ENCODE measurements around the gene TMEM147. TPM values are rescaled to one million over a fixed set of nuclear protein-coding genes. Genes with fewer than 3 reads are reported as not detected.

TMEM147 gene
- total RNA-seq, 6 donors from 2014 or later = 25.1 to 94.2 (median 71.2) TPM

DNA sequence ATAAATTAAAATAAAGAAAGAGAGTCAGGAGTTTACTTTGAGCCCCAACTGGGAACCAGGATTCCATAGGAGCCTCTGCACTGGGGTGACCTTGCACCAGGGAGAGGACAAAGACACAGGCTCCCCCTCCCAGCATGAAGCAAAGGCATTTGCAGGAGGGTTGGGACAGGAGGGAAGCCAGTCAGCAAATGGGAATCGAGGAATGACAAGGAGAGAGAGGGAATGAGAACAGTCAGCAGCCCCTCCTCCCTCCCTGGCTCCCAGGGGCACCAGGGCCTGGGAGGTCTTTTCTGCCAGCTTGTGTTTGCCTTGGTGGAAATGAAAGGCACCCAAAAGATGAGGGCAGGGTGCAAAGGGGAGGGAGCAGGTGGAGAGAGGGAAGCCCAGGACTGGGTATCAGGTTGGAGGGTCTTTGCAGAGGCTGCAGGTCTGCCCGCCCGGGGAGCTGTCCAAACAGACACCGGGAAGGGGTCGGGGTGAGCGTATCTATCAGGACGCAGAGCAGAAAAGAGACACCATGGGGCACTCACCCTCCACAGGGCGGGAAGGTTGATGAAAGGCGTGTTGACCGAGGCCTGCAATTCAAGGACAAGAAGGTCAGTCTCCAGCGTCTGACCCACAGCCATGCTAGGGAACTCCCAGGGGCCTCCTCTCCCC lies 21.1 kb upstream of the TMEM147 start:
- Histone ChIP-seq H3K4me1 (no peaks in the 10 kb centered on the region), H3K27me3 (peaks cover 0 to 4% (median 0%) of the 10 kb centered on the region in 4 donors), H3K9me3 (no peaks in the 10 kb centered on the region), H3K4me3 (no peak overlapping the region), H3K36me3 (no peaks in the 10 kb centered on the region), H3K27ac (no peak overlapping the region)
- ATAC-seq (ENCODE audit: low FRiP score in 2 of 2) (no peak), DNase-seq (no peak)
- 40 to 48% methylated on average over 11 of the region's 11 CpGs for WGBS, 2 donors
- TF ChIP-seq POLR2A (IDR thresholded peaks at IDR 0.05) (no peak), EP300 (IDR thresholded peaks at IDR 0.05) (no peak), POLR2AphosphoS5 (IDR thresholded peaks at IDR 0.05) (no peak)
- TF ChIP-seq, protein P1, sequence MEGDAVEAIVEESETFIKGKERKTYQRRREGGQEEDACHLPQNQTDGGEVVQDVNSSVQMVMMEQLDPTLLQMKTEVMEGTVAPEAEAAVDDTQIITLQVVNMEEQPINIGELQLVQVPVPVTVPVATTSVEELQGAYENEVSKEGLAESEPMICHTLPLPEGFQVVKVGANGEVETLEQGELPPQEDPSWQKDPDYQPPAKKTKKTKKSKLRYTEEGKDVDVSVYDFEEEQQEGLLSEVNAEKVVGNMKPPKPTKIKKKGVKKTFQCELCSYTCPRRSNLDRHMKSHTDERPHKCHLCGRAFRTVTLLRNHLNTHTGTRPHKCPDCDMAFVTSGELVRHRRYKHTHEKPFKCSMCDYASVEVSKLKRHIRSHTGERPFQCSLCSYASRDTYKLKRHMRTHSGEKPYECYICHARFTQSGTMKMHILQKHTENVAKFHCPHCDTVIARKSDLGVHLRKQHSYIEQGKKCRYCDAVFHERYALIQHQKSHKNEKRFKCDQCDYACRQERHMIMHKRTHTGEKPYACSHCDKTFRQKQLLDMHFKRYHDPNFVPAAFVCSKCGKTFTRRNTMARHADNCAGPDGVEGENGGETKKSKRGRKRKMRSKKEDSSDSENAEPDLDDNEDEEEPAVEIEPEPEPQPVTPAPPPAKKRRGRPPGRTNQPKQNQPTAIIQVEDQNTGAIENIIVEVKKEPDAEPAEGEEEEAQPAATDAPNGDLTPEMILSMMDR (IDR thresholded peaks at IDR 0.05) = no peak

DNA sequence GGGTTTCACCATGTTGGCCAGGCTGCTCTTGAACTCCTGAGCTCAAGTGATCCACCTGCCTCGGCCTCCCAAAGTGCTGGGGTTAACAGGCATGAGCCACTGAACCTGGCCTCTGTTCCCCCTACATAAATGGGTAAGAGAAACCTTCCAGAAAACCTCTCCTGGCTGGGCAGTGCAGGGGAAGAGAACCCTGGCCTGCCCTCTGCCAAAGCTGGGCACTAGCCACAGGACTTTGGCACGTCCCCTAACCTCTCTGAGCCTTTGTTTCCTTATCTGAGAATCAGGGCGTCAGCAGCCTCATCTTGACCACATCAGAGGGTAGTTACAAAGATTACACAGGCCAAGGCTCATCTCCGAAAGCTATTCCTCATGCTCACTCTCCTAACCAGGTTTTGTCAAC lies 19.6 kb upstream of the TMEM147 start:
- Histone ChIP-seq H3K36me3 (no peaks in the 10 kb centered on the region), H3K4me3 (no peak overlapping the region), H3K27me3 (peaks cover 0 to 4% (median 0%) of the 10 kb centered on the region in 4 donors), H3K27ac (no peak overlapping the region), H3K4me1 (no peaks in the 10 kb centered on the region), H3K9me3 (no peaks in the 10 kb centered on the region)
- ATAC-seq (ENCODE audit: low FRiP score in 2 of 2) (no peak), DNase-seq (no peak)
- TF ChIP-seq POLR2A (IDR thresholded peaks at IDR 0.05) (no peak), EP300 (IDR thresholded peaks at IDR 0.05) (no peak), POLR2AphosphoS5 (IDR thresholded peaks at IDR 0.05) (no peak)
- TF ChIP-seq, protein P1 (IDR thresholded peaks at IDR 0.05) = no peak
- WGBS, 2 donors = 78 to 89% methylated on average over 2 to 4 of the region's 4 CpGs

DNA sequence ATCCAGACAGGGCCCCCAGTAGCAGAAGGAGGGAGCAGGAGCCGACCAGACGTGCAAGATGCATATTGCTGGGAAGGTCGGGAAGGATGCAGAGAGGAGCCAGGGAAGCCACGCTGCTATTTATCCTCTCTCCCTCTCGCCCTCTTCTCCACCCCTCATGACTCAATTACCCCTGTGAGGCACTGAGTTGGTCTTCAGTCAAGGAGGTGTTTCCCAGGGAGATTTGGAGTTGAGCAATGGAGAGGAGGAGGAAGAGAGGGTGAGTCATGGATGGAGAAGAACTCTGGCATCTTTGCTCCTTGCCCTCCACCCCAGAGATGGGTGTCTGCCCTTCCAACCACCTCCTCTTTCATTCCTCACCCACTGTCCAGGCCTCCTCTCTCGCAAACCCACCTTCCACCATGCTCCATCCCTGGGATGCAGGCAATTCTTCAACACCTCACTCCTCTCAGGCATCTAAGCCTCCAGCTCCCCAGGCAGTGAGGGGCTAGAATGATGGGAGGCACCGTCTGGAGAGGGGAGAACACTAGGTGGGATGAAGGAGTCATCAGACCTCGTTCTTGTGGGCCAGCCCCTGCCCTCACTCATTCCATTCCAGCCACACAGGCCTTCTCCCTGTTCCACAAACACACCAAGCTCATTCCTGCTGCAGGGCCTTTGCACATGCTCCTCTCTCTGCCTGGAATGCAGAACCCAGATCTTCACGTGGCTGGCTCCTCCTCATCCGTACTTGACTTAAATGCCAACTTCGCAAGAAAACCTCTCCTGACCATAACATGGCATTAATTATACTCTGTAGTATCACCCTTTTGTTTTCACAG lies 17.0 kb upstream of the TMEM147 start, which contains the start of gene SBSN:
Gene SBSN, minus strand, starts transcription at position 94 of the 821 bp plus-strand sequence. Its CDS starts 30 bp downstream, at position 64.
- H3K27me3 ChIP-seq = peaks cover 0 to 4% (median 4%) of the 10 kb centered on the region in 4 donors
- no peak within 1 kb of the TSS for H3K4me3 ChIP-seq
- DNase-seq (no peak), ATAC-seq (ENCODE audit: low FRiP score in 2 of 2) (no peak)
- peaks cover 2 to 4% (median 3%) of the 10 kb centered on the region in 4 donors for H3K4me1 ChIP-seq
- H3K27ac ChIP-seq = no peak within 1 kb of the TSS
- no peaks in the 10 kb centered on the region for H3K36me3 ChIP-seq
- TF ChIP-seq POLR2AphosphoS5 (IDR thresholded peaks at IDR 0.05) (no peak), EP300 (IDR thresholded peaks at IDR 0.05) (no peak), POLR2A (IDR thresholded peaks at IDR 0.05) (no peak)
- TF ChIP-seq, protein P1 (IDR thresholded peaks at IDR 0.05) = no peak
- WGBS, 2 donors = 73 to 75% methylated on average over 11 of the region's 11 CpGs
- H3K9me3 ChIP-seq = no peaks in the 10 kb centered on the region

- Histone ChIP-seq H3K9me3 (no peaks in the 10 kb centered on the region), H3K4me1 (peaks cover 7 to 14% (median 9%) of the 10 kb centered on the region in 4 donors), H3K27me3 (peaks cover 0 to 9% (median 7%) of the 10 kb centered on the region in 4 donors), H3K4me3 (no peak overlapping the region), H3K27ac (no peak overlapping the region), H3K36me3 (no peaks in the 10 kb centered on the region)
- DNase-seq (no peak), ATAC-seq (ENCODE audit: low FRiP score in 2 of 2) (no peak)
- TF ChIP-seq EP300 (IDR thresholded peaks at IDR 0.05) = no peak
- TF ChIP-seq POLR2A (IDR thresholded peaks at IDR 0.05) = no peak
- TF ChIP-seq, protein P1 (IDR thresholded peaks at IDR 0.05) = no peak
- no peak for TF ChIP-seq POLR2AphosphoS5 (IDR thresholded peaks at IDR 0.05)
- WGBS, 2 donors = 45 to 51% methylated on average over 14 to 17 of the region's 19 CpGs
These were observed 15.9 kb upstream of the TMEM147 start for GRCh38 chr19:35529241-35530218.

Measured in upper lobe of left lung (tissue), 6 donors.